Epithelial cell of esophagus (primary cell): Measurements from ENCODE around the gene FNIP2.
"Not testable (repeated sequence)": the region's sequence is repeated elsewhere in the genome, so short reads cannot be mapped to it uniquely, and the experiment has no call there.

ENCODE experiments used
- DNase-seq: peaks from one replicate; pipeline ENCODE4 v3.0.0; 2010; ENCODE audit warnings: low read depth
- H3K4me3 ChIP-seq: 2 replicates; pipeline ENCODE4 v1.5.1; 2011; ENCODE audit warnings: mild to moderate bottlenecking, low read length, control low read depth
- TF ChIP-seq, protein P1 (sequence below): IDR thresholded peaks from 2 replicates; pipeline ENCODE4 v1.5.1; 2011; ENCODE audit warnings: low read depth, mild to moderate bottlenecking, low read length, control low read depth, inconsistent platforms; ENCODE audit not compliant: insufficient read depth; ENCODE audit errors: missing control alignments

Gene FNIP2

DNA sequence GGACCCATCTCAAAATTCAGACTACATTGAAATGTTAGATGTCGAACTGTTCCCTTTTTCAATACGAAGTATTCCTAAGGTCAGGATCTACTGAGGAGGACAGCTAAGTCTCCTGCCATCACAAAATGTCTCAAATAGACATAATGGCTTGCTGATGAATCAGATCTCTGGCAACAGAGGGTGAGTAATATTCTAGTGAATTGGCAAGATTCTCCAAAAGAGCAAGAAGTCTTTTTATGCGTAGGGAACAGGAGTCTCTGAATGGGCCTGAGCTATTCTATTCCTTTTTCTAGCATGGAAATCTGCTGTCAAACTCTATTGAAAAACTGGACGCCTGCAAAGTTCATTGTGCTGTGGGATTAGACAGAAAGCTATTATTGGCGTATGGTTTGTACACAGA is 145.4 kb downstream of the FNIP2 start:
- H3K4me3 ChIP-seq = no peak overlapping the region
- TF ChIP-seq, protein P1, sequence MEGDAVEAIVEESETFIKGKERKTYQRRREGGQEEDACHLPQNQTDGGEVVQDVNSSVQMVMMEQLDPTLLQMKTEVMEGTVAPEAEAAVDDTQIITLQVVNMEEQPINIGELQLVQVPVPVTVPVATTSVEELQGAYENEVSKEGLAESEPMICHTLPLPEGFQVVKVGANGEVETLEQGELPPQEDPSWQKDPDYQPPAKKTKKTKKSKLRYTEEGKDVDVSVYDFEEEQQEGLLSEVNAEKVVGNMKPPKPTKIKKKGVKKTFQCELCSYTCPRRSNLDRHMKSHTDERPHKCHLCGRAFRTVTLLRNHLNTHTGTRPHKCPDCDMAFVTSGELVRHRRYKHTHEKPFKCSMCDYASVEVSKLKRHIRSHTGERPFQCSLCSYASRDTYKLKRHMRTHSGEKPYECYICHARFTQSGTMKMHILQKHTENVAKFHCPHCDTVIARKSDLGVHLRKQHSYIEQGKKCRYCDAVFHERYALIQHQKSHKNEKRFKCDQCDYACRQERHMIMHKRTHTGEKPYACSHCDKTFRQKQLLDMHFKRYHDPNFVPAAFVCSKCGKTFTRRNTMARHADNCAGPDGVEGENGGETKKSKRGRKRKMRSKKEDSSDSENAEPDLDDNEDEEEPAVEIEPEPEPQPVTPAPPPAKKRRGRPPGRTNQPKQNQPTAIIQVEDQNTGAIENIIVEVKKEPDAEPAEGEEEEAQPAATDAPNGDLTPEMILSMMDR = no peak
- peak; percentile 82 for DNase-seq

DNA sequence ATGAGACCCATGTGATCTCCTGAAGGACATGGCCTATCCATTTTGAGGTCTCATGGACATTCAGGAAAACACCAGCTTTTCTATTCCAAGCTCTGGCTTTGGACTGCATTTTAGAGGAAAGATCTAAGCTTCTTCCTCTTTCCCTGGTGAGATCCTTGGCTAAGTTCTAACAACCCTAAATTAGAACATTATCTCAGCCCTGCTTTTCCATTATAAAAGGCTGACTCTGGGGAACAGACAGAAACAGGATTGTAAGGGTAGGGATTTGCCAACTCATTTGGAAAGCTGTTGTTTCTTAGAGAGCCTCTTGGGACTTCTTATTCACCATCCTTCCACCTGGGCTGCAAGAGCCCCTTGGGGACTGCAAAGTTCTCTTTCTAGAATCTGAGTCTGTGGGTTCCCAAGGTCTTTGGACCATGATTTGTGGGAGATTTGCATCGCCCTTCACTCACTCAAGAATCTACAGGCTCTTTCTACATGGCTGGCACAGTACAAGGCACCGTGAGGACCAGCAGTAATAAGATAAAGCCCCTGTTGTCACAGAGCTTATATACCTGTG is 146.9 kb downstream of the FNIP2 start:
- DNase-seq = no peak
- TF ChIP-seq, protein P1 = no peak
- no peak overlapping the region for H3K4me3 ChIP-seq

DNA sequence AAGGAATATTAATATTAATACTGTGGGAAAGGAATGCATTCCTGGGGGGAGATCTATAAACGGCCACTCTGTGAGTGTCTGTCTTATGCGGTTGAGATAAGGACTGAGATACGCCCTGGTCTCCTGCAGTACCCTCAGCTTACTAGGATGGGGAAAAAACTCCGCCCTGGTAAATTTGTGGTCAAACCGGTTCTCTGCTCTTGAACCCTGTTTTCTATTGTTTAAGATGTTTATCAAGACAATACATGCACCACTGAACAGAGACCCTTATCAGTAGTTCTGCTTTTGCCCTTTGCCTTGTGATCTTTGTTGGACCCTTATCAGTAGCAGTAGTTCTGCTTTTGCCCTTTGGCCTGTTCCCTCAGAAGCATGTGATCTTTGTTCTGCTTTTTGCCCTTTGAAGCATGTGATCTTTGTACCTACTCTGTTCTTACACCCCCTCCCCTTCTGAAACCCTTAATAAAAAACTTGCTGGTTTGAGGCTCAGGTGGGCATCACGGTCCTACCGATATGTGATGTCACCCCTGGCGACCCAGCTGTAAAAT is 151.7 kb downstream of the FNIP2 start:
- not testable (repeated sequence) for H3K4me3 ChIP-seq, DNase-seq

DNA sequence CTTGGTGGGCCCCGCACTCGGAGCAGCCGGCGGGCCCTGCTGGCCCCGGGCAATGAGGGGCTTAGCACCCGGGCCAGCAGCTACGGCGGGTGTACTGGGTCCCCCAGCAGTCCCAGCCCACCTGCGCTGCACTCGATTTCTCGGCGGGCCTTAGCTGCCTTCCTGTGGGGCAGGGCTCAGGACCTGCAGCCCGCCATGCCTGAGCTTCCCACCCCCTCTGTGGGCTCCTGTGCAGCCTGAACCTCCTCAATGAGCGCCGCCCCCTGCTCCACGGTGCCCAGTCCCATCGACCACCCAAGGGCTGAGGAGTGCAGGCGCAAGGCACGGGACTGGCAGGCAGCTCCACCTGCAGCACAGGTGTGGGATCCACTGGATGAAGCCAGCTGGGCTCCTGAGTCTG is 158.9 kb downstream of the FNIP2 start:
- not testable (repeated sequence) for H3K4me3 ChIP-seq, DNase-seq

DNA sequence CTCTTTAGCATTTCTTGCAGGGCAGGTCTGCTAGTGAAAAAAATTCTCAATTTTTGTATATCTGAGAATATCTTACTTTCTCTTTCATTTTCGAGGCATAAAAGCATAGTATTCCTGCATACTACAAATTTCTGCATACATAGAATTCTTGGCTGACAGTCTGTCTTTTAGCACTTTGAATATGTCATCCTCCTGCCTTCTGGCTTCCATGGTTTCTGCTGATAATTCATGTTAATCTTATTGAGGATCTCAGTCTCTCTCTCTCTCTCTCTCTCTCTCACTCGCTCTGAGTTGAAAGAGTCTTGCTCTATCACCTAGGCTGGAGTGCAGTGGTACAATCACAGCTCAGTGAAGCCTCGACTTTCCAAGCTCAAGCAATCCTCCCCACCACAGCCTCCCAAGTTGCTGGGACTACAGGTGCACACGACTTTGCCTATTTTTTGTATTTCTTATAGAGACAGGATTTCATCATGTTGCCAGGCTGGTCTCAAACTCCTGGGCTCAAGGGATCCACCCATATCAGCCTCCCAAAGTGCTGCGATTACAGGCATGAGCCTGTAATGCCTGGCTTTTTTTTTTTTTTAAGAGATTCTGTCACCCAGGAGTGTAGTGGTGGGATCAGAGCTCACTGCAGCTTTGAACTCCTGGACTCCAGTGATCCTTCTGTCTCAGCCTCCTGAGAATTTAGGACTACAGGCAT is 161.3 kb downstream of the FNIP2 start:
- TF ChIP-seq, protein P1 = no peak

DNA sequence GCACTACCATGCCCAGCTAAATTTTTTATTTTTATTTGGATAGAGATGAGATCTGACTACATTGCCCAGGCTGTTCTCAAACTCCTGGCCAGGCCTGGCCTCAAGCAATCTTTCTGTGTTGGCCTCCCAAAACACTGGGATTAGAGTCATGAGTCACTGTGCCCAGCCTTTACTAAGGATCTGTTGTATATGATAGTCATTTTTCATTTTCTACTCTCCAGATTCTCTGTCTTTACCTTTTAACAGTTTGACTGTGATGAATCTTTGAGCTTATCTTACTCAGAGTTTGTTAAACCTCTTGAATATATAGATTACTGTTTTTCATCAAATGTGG is 161.8 kb downstream of the FNIP2 start:
- DNase-seq = peak; percentile 66
- no peak overlapping the region for H3K4me3 ChIP-seq
- TF ChIP-seq, protein P1 = no peak

More for the DNA sequence above, 161.3 kb downstream of the FNIP2 start:
- DNase-seq = no peak
- no peak overlapping the region for H3K4me3 ChIP-seq

DNA sequence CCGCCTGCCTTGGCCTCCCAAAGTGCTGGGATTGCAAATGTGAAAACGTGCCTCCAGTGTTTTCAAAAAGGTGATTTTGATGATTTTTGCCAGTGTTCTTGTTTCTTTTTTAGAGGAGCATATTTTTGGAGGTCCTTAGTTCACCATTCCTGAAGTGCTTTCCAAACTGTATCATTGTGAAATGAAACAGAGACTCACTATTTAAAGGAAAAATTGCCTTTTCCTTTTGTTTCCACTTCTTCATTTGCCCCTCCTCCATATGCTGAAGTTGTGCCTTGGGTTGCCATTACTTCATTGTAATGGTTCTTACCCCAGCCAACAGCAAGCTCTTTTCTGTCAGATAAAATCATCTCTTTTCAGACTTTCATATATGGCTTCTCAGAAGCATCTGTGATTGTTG is 164.4 kb downstream of the FNIP2 start:
- DNase-seq = no peak
- no peak overlapping the region for H3K4me3 ChIP-seq
- TF ChIP-seq, protein P1 = no peak

DNA sequence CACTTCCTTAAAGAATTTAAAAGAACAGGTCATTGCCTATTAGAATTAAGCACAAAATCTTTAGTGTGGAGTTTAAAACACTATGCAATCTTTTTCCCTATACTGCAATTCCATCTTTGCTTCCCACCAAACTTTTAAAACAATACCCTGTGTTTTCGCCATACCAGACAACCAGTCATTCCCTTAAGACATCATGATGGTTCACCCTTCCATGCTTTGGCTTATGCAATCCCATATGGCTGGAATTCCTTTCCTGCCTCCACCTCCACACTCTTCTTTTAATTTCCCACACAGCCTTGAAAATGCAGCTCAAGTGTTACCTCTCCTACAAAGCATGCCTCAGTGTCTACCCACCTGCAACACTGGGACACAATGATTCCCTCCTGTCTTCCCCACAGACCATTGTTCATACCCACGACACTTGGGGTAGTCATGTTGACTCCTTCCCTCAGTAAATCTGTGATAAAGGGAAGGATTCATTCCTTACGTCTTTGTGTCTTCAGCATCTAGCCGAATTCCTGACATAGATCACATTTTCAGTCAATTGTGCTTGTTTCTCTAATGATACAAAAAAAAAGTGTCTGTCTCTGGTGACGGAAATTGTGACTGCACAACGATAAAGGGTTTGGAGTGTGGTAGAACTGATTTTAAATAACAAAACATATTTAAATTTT is 166.3 kb downstream of the FNIP2 start:
- TF ChIP-seq, protein P1 = no peak
- peak; percentile 9 for DNase-seq

More for the DNA sequence above, 166.3 kb downstream of the FNIP2 start:
- no peak overlapping the region for H3K4me3 ChIP-seq
